AG10803 (cell line): ENCODE results near the gene EDRF1.

Experiments
- DNase-seq: peaks from one replicate; pipeline ENCODE4 v3.0.0; 2010; ENCODE audit warnings: low read depth
- H3K4me3 ChIP-seq: 2 replicates; pipeline ENCODE4 v1.5.1; 2011; ENCODE audit warnings: mild to moderate bottlenecking, low read length, control low read depth
- CTCF ChIP-seq: conservative IDR thresholded peaks from 2 replicates; pipeline ENCODE4 v1.5.1; 2011; ENCODE audit warnings: mild to moderate bottlenecking, low read length, control low read depth, inconsistent platforms

The EDRF1 gene

GRCh38 chr10:125747417-125747816 lies 27.9 kb downstream of the EDRF1 start:
- H3K4me3 ChIP-seq = no peak overlapping the region
- no peak for TF ChIP-seq CTCF
- DNase-seq = no peak

GRCh38 chr10:125756196-125756595 lies 36.7 kb downstream of the EDRF1 start:
- no peak for TF ChIP-seq CTCF
- no peak overlapping the region for H3K4me3 ChIP-seq
- DNase-seq = no peak

GRCh38 chr10:125756853-125757487 lies 37.5 kb downstream of the EDRF1 start:
- no peak overlapping the region for H3K4me3 ChIP-seq
- DNase-seq = no peak
- TF ChIP-seq CTCF = no peak

GRCh38 chr10:125757742-125758141 lies 38.2 kb downstream of the EDRF1 start:
- TF ChIP-seq CTCF = no peak
- no peak for DNase-seq
- H3K4me3 ChIP-seq = no peak overlapping the region

GRCh38 chr10:125761961-125762360 lies 42.5 kb downstream of the EDRF1 start:
- no peak for TF ChIP-seq CTCF
- DNase-seq = no peak

GRCh38 chr10:125762692-125763648 lies 43.5 kb downstream of the EDRF1 start:
- DNase-seq = no peak
- no peak overlapping the region for H3K4me3 ChIP-seq
- TF ChIP-seq CTCF = no peak

More at GRCh38 chr10:125761961-125762360, 42.5 kb downstream of the EDRF1 start:
- H3K4me3 ChIP-seq = no peak overlapping the region
